Duodenal mucosa (tissue), 2 donors: ENCODE measurements around the gene REELD1.

Experiments used
- H3K27ac ChIP-seq: one replicate; pipeline ENCODE4 v1.7.0; 2013; ENCODE audit warnings: low read depth, low read length
- H3K27me3 ChIP-seq, 2 donors: one replicate each; pipeline ENCODE4 v1.7.0; 2013; ENCODE audit warnings: low read length in 2 of 2, control low read depth in 1 of 2; ENCODE audit not compliant: insufficient read depth in 2 of 2, control insufficient read depth in 1 of 2
- H3K36me3 ChIP-seq, 2 donors: one replicate each; pipeline ENCODE4 v1.7.0; 2013; ENCODE audit warnings: low read length in 2 of 2, control low read depth in 1 of 2; ENCODE audit not compliant: insufficient read depth in 2 of 2, control insufficient read depth in 1 of 2
- H3K4me1 ChIP-seq, 2 donors: one replicate each; pipeline ENCODE4 v1.7.0; 2013; ENCODE audit warnings: low read length in 2 of 2, control low read depth in 1 of 2; ENCODE audit not compliant: insufficient read depth in 2 of 2, control insufficient read depth in 1 of 2
- H3K4me3 ChIP-seq, 2 donors: one replicate each; pipeline ENCODE4 v1.7.0; 2013; ENCODE audit warnings: low read length in 2 of 2, low read depth in 1 of 2
- H3K9ac ChIP-seq, 2 donors: one replicate each; pipeline ENCODE4 v1.7.0; 2013; ENCODE audit warnings: low read length in 2 of 2, low read depth in 1 of 2
- H3K9me3 ChIP-seq, 2 donors: one replicate each; pipeline ENCODE4 v1.7.0; 2013; ENCODE audit warnings: low read length in 2 of 2, control low read depth in 1 of 2; ENCODE audit not compliant: control insufficient read depth in 1 of 2

Gene REELD1

GRCh38 chr4:146243883-146244277 is 29.5 kb downstream of the REELD1 start:
- peaks cover 12 to 21% of the 10 kb centered on the region in 2 donors for H3K4me1 ChIP-seq
- H3K4me3 ChIP-seq, result no peak overlapping the region
- H3K27me3 ChIP-seq, result no peaks in the 10 kb centered on the region
- no peak overlapping the region for H3K9ac ChIP-seq
- no peaks in the 10 kb centered on the region for H3K9me3 ChIP-seq
- H3K27ac ChIP-seq, result no peak overlapping the region
- H3K36me3 ChIP-seq, result no peaks in the 10 kb centered on the region

- H3K9me3 ChIP-seq, result no peaks in the 10 kb centered on the region
- H3K4me1 ChIP-seq, result peaks cover 12 to 21% of the 10 kb centered on the region in 2 donors
- no peak overlapping the region for H3K27ac ChIP-seq
- no peak overlapping the region for H3K4me3 ChIP-seq
- no peaks in the 10 kb centered on the region for H3K27me3 ChIP-seq
- no peak overlapping the region for H3K9ac ChIP-seq
- H3K36me3 ChIP-seq, result no peaks in the 10 kb centered on the region
Measured at GRCh38 chr4:146244496-146244895, 30.2 kb downstream of the REELD1 start.

- Histone ChIP-seq H3K27me3 (no peaks in the 10 kb centered on the region), H3K9ac (no peak overlapping the region), H3K36me3 (no peaks in the 10 kb centered on the region), H3K9me3 (no peaks in the 10 kb centered on the region), H3K27ac (no peak overlapping the region), H3K4me1 (peaks cover 12 to 21% of the 10 kb centered on the region in 2 donors), H3K4me3 (no peak overlapping the region)
Measured at GRCh38 chr4:146245246-146245645, 30.9 kb downstream of the REELD1 start.

GRCh38 chr4:146245850-146246249 is 31.5 kb downstream of the REELD1 start:
- H3K4me1 ChIP-seq, result peaks cover 12 to 21% of the 10 kb centered on the region in 2 donors
- H3K27me3 ChIP-seq, result no peaks in the 10 kb centered on the region
- H3K9ac ChIP-seq, result no peak overlapping the region
- H3K9me3 ChIP-seq, result no peaks in the 10 kb centered on the region
- no peak overlapping the region for H3K27ac ChIP-seq
- H3K4me3 ChIP-seq, result no peak overlapping the region
- H3K36me3 ChIP-seq, result no peaks in the 10 kb centered on the region

- Histone ChIP-seq H3K9ac (no peak overlapping the region), H3K27ac (no peak overlapping the region), H3K36me3 (no peaks in the 10 kb centered on the region), H3K9me3 (no peaks in the 10 kb centered on the region), H3K27me3 (no peaks in the 10 kb centered on the region), H3K4me1 (peaks cover 12 to 17% of the 10 kb centered on the region in 2 donors), H3K4me3 (no peak overlapping the region)
Measured at GRCh38 chr4:146246381-146246780, 32.0 kb downstream of the REELD1 start.

GRCh38 chr4:146247356-146247755 is 33.0 kb downstream of the REELD1 start:
- H3K36me3 ChIP-seq, result no peaks in the 10 kb centered on the region

GRCh38 chr4:146252969-146253611 is 38.8 kb downstream of the REELD1 start:
- Histone ChIP-seq H3K27ac (no peak overlapping the region), H3K27me3 (no peaks in the 10 kb centered on the region), H3K9me3 (no peaks in the 10 kb centered on the region), H3K9ac (no peak overlapping the region), H3K4me1 (peaks cover 0 to 5% of the 10 kb centered on the region in 2 donors), H3K4me3 (no peak overlapping the region), H3K36me3 (peaks cover 0 to 8% of the 10 kb centered on the region in 2 donors)

More at GRCh38 chr4:146247356-146247755, 33.0 kb downstream of the REELD1 start:
- Histone ChIP-seq H3K9me3 (no peaks in the 10 kb centered on the region), H3K4me1 (peaks cover 3 to 8% of the 10 kb centered on the region in 2 donors), H3K4me3 (no peak overlapping the region), H3K9ac (no peak overlapping the region), H3K27ac (no peak overlapping the region), H3K27me3 (no peaks in the 10 kb centered on the region)

- H3K27me3 ChIP-seq, result no peaks in the 10 kb centered on the region
- H3K4me1 ChIP-seq, result peaks cover 0 to 5% of the 10 kb centered on the region in 2 donors
- peaks cover 0 to 8% of the 10 kb centered on the region in 2 donors for H3K36me3 ChIP-seq
- no peak overlapping the region for H3K27ac ChIP-seq
- H3K4me3 ChIP-seq, result no peak overlapping the region
- H3K9ac ChIP-seq, result no peak overlapping the region
- no peaks in the 10 kb centered on the region for H3K9me3 ChIP-seq
Measured at GRCh38 chr4:146255463-146255862, 41.1 kb downstream of the REELD1 start.

GRCh38 chr4:146255874-146256273 is 41.5 kb downstream of the REELD1 start:
- H3K36me3 ChIP-seq, result peaks cover 0 to 8% of the 10 kb centered on the region in 2 donors
- peaks cover 0 to 5% of the 10 kb centered on the region in 2 donors for H3K4me1 ChIP-seq
- H3K9me3 ChIP-seq, result no peaks in the 10 kb centered on the region
- H3K27me3 ChIP-seq, result no peaks in the 10 kb centered on the region
- H3K27ac ChIP-seq, result no peak overlapping the region
- no peak overlapping the region for H3K9ac ChIP-seq
- H3K4me3 ChIP-seq, result no peak overlapping the region

- peaks cover 0 to 8% of the 10 kb centered on the region in 2 donors for H3K36me3 ChIP-seq
- H3K9ac ChIP-seq, result no peak overlapping the region
- H3K9me3 ChIP-seq, result no peaks in the 10 kb centered on the region
Measured at GRCh38 chr4:146256328-146256727, 42.0 kb downstream of the REELD1 start.

More at GRCh38 chr4:146256328-146256727, 42.0 kb downstream of the REELD1 start:
- Histone ChIP-seq H3K4me1 (peaks cover 0 to 5% of the 10 kb centered on the region in 2 donors), H3K4me3 (no peak overlapping the region), H3K27me3 (no peaks in the 10 kb centered on the region), H3K27ac (no peak overlapping the region)
